Ishikawa (cell line): ENCODE data around the gene SLC39A10.

ENCODE experiments used
- CEBPB ChIP-seq: IDR thresholded peaks from 2 replicates; pipeline ENCODE4 v1.6.1; 2012
- CREB1 ChIP-seq: IDR thresholded peaks from 2 replicates; pipeline ENCODE4 v1.6.1; 2012; ENCODE audit warnings: low read depth
- EGR1 ChIP-seq: IDR thresholded peaks from 2 replicates; pipeline ENCODE4 v1.6.1; 2012
- EP300 ChIP-seq: IDR thresholded peaks from 2 replicates; pipeline ENCODE4 v1.6.1; 2012; ENCODE audit warnings: borderline replicate concordance
- MAX ChIP-seq: IDR thresholded peaks from 2 replicates; pipeline ENCODE4 v1.6.1; 2012
- NFIC ChIP-seq: IDR thresholded peaks from 2 replicates; pipeline ENCODE4 v1.6.1; 2012
- RAD21 ChIP-seq: IDR thresholded peaks from 2 replicates; pipeline ENCODE4 v1.6.1; 2012; ENCODE audit warnings: low read depth
- REST ChIP-seq: IDR thresholded peaks from 2 replicates; pipeline ENCODE4 v1.6.1; 2012; ENCODE audit warnings: low read depth, mild to moderate bottlenecking
- TAF1 ChIP-seq: IDR thresholded peaks from 2 replicates; pipeline ENCODE4 v1.6.1; 2012; ENCODE audit warnings: low read depth, mild to moderate bottlenecking
- TCF12 ChIP-seq: IDR thresholded peaks from 2 replicates; pipeline ENCODE4 v1.6.1; 2012; ENCODE audit warnings: low read depth
- TEAD4 ChIP-seq: IDR thresholded peaks from 2 replicates; pipeline ENCODE4 v1.6.1; 2012
- USF1 ChIP-seq: IDR thresholded peaks from 2 replicates; pipeline ENCODE4 v1.6.1; 2012
- YY1 ChIP-seq: IDR thresholded peaks from 2 replicates; pipeline ENCODE4 v1.6.1; 2012; ENCODE audit warnings: low read depth
- ZBTB7A ChIP-seq: IDR thresholded peaks from 2 replicates; pipeline ENCODE4 v1.6.1; 2012; ENCODE audit warnings: low read depth

- TF ChIP-seq EP300 (no peak), USF1 (no peak), EGR1 (no peak), TAF1 (no peak), REST (no peak), TCF12 (no peak), CEBPB (no peak), MAX (no peak), RAD21 (no peak), NFIC (no peak), CREB1 (no peak), YY1 (no peak), TEAD4 (no peak), ZBTB7A (no peak)
Observed at GRCh38 chr2:195638750-195639149, 18.3 kb upstream of the SLC39A10 start.
